ENCODE results near the gene SNX14.

The SNX14 gene

DNA sequence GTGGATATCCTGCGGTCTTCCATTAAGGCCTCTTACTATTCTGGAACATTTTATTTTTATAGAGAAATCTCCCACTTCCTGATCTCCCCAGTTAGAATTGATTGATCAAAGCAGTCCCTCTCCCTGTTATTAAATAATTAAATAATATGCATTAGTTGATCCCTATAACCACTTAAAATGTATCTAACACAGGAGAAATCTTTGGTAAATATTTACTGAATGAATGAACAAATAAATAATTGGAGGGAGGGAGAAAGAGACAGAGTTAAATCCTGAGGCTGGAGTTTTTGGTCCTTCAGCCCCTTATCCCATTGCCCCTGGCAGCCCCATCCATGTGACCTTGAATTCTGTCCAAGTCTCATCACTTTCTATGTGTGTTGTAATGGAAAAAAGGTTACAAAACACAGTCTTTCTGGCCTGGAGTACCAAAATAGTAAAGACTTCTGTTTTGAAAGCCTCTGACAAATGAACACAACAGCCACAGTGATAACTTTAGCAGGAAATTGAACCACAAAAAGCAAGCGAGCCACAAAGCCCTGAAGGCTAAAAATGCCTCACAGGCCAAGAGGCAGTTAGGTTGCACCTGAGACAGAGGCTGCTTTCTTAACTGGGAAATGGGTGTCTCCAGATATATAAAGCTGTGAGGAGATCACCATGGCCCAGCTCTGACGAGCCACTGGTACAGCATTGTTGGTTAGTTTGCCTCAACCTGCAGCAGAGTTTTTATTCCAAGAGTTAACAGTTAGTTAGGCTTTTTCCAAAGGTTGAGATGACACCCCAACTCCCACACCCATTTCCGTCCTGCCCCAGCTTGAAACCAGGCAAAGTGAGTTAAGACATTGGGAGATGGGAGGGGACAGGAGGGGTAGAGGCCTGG is 132.5 kb downstream of the SNX14 start:
- Histone ChIP-seq H3K9me3 (ENCODE audit: control insufficient read depth, insufficient read depth, low read depth, low read length) (no peaks in the 10 kb centered on the region), H3K36me3 (ENCODE audit: control insufficient read depth in 2 of 2, insufficient read depth in 1 of 2, low read length in 2 of 2) (no peaks in the 10 kb centered on the region), H3K4me3 (ENCODE audit: low read depth, low read length) (no peak overlapping the region), H3K27ac (ENCODE audit: extremely low read depth, low read depth, low read length) (no peak overlapping the region), H3K4me1 (ENCODE audit: control insufficient read depth, insufficient read depth, low read length) (0 out of 2 replicates have a peak, but pooled peaks cover 4% of the 10 kb centered on the region)
- CTCF ChIA-PET = interaction anchor here (0.6 to 3.1 kb wide), 4 partner anchors 11 to 106 kb away, joined by 3 to 25 read pairs (median 6); partner anchors contain the start of gene NT5E
- POLR2A ChIA-PET = no interaction called here
- TF ChIP-seq KLF1 (tag by site-specific recombination; IDR thresholded peaks at IDR 0.05) (no peak), PRDM4 (tag by site-specific recombination; IDR thresholded peaks at IDR 0.05) (no peak), ZNF350 (tag by site-specific recombination; IDR thresholded peaks at IDR 0.05) (no peak), ZNF175 (tag by site-specific recombination; IDR thresholded peaks at IDR 0.05) (no peak), KLF10 (tag by site-specific recombination; IDR thresholded peaks at IDR 0.05) (no peak), ZNF645 (tag by site-specific recombination; IDR thresholded peaks at IDR 0.05) (no peak), ZNF140 (tag by site-specific recombination; IDR thresholded peaks at IDR 0.05) (no peak), KLF8 (tag by site-specific recombination; IDR thresholded peaks at IDR 0.05) (no peak), ZNF549 (tag by site-specific recombination; IDR thresholded peaks at IDR 0.05) (no peak), SP7 (tag by site-specific recombination; IDR thresholded peaks at IDR 0.05) (no peak), ZNF366 (tag by site-specific recombination; conservative IDR thresholded peaks at IDR 0.05) (no peak), ZNF223 (tag by site-specific recombination; IDR thresholded peaks at IDR 0.05) (no peak), ZNF311 (tag by site-specific recombination; IDR thresholded peaks at IDR 0.05; ENCODE audit: borderline replicate concordance) (no peak), ZNF433 (tag by site-specific recombination; IDR thresholded peaks at IDR 0.05; ENCODE audit: low read depth) (no peak), ZEB2 (tag by site-specific recombination; IDR thresholded peaks at IDR 0.05) (no peak), ZNF623 (tag by site-specific recombination; IDR thresholded peaks at IDR 0.05) (no peak), ZFP37 (tag by site-specific recombination; IDR thresholded peaks at IDR 0.05) (no peak), ZNF530 (tag by site-specific recombination; IDR thresholded peaks at IDR 0.05; ENCODE audit: low read depth) (no peak)
- TF ChIP-seq, protein P1, sequence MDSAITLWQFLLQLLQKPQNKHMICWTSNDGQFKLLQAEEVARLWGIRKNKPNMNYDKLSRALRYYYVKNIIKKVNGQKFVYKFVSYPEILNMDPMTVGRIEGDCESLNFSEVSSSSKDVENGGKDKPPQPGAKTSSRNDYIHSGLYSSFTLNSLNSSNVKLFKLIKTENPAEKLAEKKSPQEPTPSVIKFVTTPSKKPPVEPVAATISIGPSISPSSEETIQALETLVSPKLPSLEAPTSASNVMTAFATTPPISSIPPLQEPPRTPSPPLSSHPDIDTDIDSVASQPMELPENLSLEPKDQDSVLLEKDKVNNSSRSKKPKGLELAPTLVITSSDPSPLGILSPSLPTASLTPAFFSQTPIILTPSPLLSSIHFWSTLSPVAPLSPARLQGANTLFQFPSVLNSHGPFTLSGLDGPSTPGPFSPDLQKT (IDR thresholded peaks at IDR 0.05; ENCODE audit: borderline replicate concordance, low read depth, low read length) = no peak
- TF ChIP-seq, protein P2, sequence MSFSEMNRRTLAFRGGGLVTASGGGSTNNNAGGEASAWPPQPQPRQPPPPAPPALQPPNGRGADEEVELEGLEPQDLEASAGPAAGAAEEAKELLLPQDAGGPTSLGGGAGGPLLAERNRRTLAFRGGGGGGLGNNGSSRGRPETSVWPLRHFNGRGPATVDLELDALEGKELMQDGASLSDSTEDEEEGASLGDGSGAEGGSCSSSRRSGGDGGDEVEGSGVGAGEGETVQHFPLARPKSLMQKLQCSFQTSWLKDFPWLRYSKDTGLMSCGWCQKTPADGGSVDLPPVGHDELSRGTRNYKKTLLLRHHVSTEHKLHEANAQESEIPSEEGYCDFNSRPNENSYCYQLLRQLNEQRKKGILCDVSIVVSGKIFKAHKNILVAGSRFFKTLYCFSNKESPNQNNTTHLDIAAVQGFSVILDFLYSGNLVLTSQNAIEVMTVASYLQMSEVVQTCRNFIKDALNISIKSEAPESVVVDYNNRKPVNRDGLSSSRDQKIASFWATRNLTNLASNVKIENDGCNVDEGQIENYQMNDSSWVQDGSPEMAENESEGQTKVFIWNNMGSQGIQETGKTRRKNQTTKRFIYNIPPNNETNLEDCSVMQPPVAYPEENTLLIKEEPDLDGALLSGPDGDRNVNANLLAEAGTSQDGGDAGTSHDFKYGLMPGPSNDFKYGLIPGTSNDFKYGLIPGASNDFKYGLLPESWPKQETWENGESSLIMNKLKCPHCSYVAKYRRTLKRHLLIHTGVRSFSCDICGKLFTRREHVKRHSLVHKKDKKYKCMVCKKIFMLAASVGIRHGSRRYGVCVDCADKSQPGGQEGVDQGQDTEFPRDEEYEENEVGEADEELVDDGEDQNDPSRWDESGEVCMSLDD (tag by site-specific recombination; IDR thresholded peaks at IDR 0.05) = no peak
